ENCODE measurements around the gene C11orf52. TPM values are rescaled to one million over a fixed set of nuclear protein-coding genes. Genes with fewer than 3 reads are reported as not detected.

Gene C11orf52
- total and polyA plus RNA-seq, 2 of the 8 experiments (the other 6 are each of a cell fraction or from before 2014, with no cell fraction given), result 1.7 to 2.7 TPM

- no peak for TF ChIP-seq ATF3 (IDR thresholded peaks at IDR 0.05; ENCODE audit: insufficient read depth, low read depth, low read length)
Observed at GRCh38 chr11:111937844-111938243, 19.1 kb downstream of the C11orf52 start (continued).
